Ishikawa (cell line): ENCODE results near the gene NEURL1.

Experiments used
- CEBPB ChIP-seq: IDR thresholded peaks from 2 replicates; pipeline ENCODE4 v1.6.1; 2012
- CREB1 ChIP-seq: IDR thresholded peaks from 2 replicates; pipeline ENCODE4 v1.6.1; 2012; ENCODE audit warnings: low read depth
- EGR1 ChIP-seq: IDR thresholded peaks from 2 replicates; pipeline ENCODE4 v1.6.1; 2012
- EP300 ChIP-seq: IDR thresholded peaks from 2 replicates; pipeline ENCODE4 v1.6.1; 2012; ENCODE audit warnings: borderline replicate concordance
- FOXM1 ChIP-seq: IDR thresholded peaks from 2 replicates; pipeline ENCODE4 v1.6.1; 2012; ENCODE audit warnings: low read depth, borderline replicate concordance
- MAX ChIP-seq: IDR thresholded peaks from 2 replicates; pipeline ENCODE4 v1.6.1; 2012
- NFIC ChIP-seq: IDR thresholded peaks from 2 replicates; pipeline ENCODE4 v1.6.1; 2012
- RAD21 ChIP-seq: IDR thresholded peaks from 2 replicates; pipeline ENCODE4 v1.6.1; 2012; ENCODE audit warnings: low read depth
- REST ChIP-seq: IDR thresholded peaks from 2 replicates; pipeline ENCODE4 v1.6.1; 2012; ENCODE audit warnings: low read depth, mild to moderate bottlenecking
- TAF1 ChIP-seq: IDR thresholded peaks from 2 replicates; pipeline ENCODE4 v1.6.1; 2012; ENCODE audit warnings: low read depth, mild to moderate bottlenecking
- TCF12 ChIP-seq: IDR thresholded peaks from 2 replicates; pipeline ENCODE4 v1.6.1; 2012; ENCODE audit warnings: low read depth
- TEAD4 ChIP-seq: IDR thresholded peaks from 2 replicates; pipeline ENCODE4 v1.6.1; 2012
- YY1 ChIP-seq: IDR thresholded peaks from 2 replicates; pipeline ENCODE4 v1.6.1; 2012; ENCODE audit warnings: low read depth

GRCh38 chr10:103529539-103529938 lies 36.0 kb downstream of the NEURL1 start:
- TF ChIP-seq TAF1, result no peak
- TF ChIP-seq RAD21, result no peak
- TF ChIP-seq CEBPB, result no peak
- no peak for TF ChIP-seq FOXM1
- TF ChIP-seq TEAD4, result no peak
- TF ChIP-seq YY1, result no peak
- no peak for TF ChIP-seq REST
- TF ChIP-seq EP300, result no peak
- TF ChIP-seq TCF12, result no peak
- no peak for TF ChIP-seq EGR1
- no peak for TF ChIP-seq MAX
- TF ChIP-seq CREB1, result no peak
- no peak for TF ChIP-seq NFIC
